OCI-LY1 (cell line): Measurements from ENCODE around the gene ZNF222.

Experiments used
- H2AFZ ChIP-seq: fragments of 200-600 bp; sonication (generic), shearing (Covaris generic); 2 replicates; pipeline ENCODE4 v1.6.0; 2014; ENCODE audit warnings: antibody characterized with exemption, mild to moderate bottlenecking, low read length
- H3F3A ChIP-seq: fragments of 200-600 bp; sonication (generic), shearing (Covaris generic); 2 replicates; pipeline ENCODE4 v1.6.0; 2014; ENCODE audit warnings: mild to moderate bottlenecking, antibody characterized with exemption, low read length, moderate library complexity; ENCODE audit not compliant: insufficient read depth
- H3K27ac ChIP-seq: fragments of 200-600 bp; sonication (generic); 2 replicates; pipeline ENCODE4 v1.5.1; 2014; ENCODE audit warnings: low read length, mixed run types, mild to moderate bottlenecking, low read depth; ENCODE audit not compliant: poor library complexity, severe bottlenecking
- H3K27me3 ChIP-seq: fragments of 200-600 bp; sonication (generic); 2 replicates; pipeline ENCODE4 v1.6.0; 2014; ENCODE audit warnings: antibody characterized with exemption, mild to moderate bottlenecking, low read length, moderate library complexity; ENCODE audit not compliant: insufficient read depth
- H3K36me3 ChIP-seq: fragments of 200-600 bp; sonication (generic); 2 replicates; pipeline ENCODE4 v1.6.1; 2014; ENCODE audit warnings: mild to moderate bottlenecking, antibody characterized with exemption, low read length, moderate library complexity, mixed read lengths; ENCODE audit not compliant: insufficient read depth
- H3K4me1 ChIP-seq: fragments of 200-600 bp; sonication (generic); 2 replicates; pipeline ENCODE4 v1.5.1; 2014; ENCODE audit warnings: mild to moderate bottlenecking, low read length, moderate library complexity; ENCODE audit not compliant: insufficient read depth, severe bottlenecking
- H3K4me2 ChIP-seq: fragments of 200-600 bp; sonication (generic), shearing (Covaris generic); 2 replicates; pipeline ENCODE4 v1.6.1; 2014; ENCODE audit warnings: low read length
- H3K4me3 ChIP-seq: fragments of 200-600 bp; sonication (generic); 2 replicates; pipeline ENCODE4 v1.5.1; 2014; ENCODE audit warnings: low read length, low read depth, mild to moderate bottlenecking, mixed read lengths; ENCODE audit not compliant: poor library complexity, severe bottlenecking
- H3K79me2 ChIP-seq: fragments of 200-600 bp; shearing (Covaris generic); 2 replicates; pipeline ENCODE4 v1.6.1; 2016; ENCODE audit warnings: mixed run types, low read length, mixed read lengths; ENCODE audit not compliant: insufficient read depth
- H3K9ac ChIP-seq: fragments of 200-600 bp; sonication (generic), shearing (Covaris generic); 2 replicates; pipeline ENCODE4 v1.6.1; 2014; ENCODE audit warnings: mild to moderate bottlenecking, low read length, mixed read lengths
- H3K9me2 ChIP-seq: fragments of 200-600 bp; sonication (generic), shearing (Covaris generic); 2 replicates; pipeline ENCODE4 v1.6.1; 2014; ENCODE audit warnings: low read depth, mild to moderate bottlenecking, low read length, mixed read lengths
- H3K9me3 ChIP-seq: fragments of 200-600 bp; shearing (Covaris generic); 2 replicates; pipeline ENCODE4 v1.6.1; 2014; ENCODE audit warnings: low read length, mixed read lengths
- H4K20me1 ChIP-seq: fragments of 200-600 bp; sonication (generic), shearing (Covaris generic); 2 replicates; pipeline ENCODE4 v1.6.0; 2016; ENCODE audit warnings: mild to moderate bottlenecking, low read length; ENCODE audit not compliant: insufficient read depth
- CTCF ChIP-seq: fragments of 200-600 bp; sonication (generic), shearing (Covaris generic); IDR thresholded peaks from 2 replicates; pipeline ENCODE4 v1.5.1; 2017; ENCODE audit warnings: mild to moderate bottlenecking, antibody characterized with exemption, low read length, moderate library complexity, mixed read lengths
- EZH2 ChIP-seq: fragments of 200-600 bp; sonication (generic), shearing (Covaris generic); IDR thresholded peaks from 2 replicates; pipeline ENCODE4 v1.8.0; 2017; ENCODE audit warnings: borderline replicate concordance, mixed run types, mild to moderate bottlenecking, antibody characterized with exemption, low read length, moderate library complexity, mixed read lengths

The ZNF222 gene

GRCh38 chr19:44005973-44006372 lies 19.2 kb upstream of the ZNF222 start:
- Histone ChIP-seq H3K9me3 (peaks cover 17% of the 10 kb centered on the region; the same call in 1 of the 2 replicates), H3F3A (no peaks in the 10 kb centered on the region), H3K79me2 (no peaks in the 10 kb centered on the region), H4K20me1 (no peaks in the 10 kb centered on the region), H3K9ac (no peak overlapping the region), H3K4me3 (no peak overlapping the region), H3K4me1 (peaks cover 11% of the 10 kb centered on the region), H3K9me2 (no peaks in the 10 kb centered on the region), H3K36me3 (peaks cover 37% of the 10 kb centered on the region), H3K4me2 (no peak overlapping the region), H3K27ac (no peak overlapping the region), H2AFZ (no peak overlapping the region), H3K27me3 (no peaks in the 10 kb centered on the region)
- no peak for TF ChIP-seq EZH2
- TF ChIP-seq CTCF, result no peak

GRCh38 chr19:44007473-44007872 lies 17.7 kb upstream of the ZNF222 start:
- Histone ChIP-seq H3K9me2 (no peaks in the 10 kb centered on the region; the same call in 1 of the 2 replicates), H3K79me2 (no peaks in the 10 kb centered on the region), H3K4me2 (no peak overlapping the region), H3K4me3 (no peak overlapping the region), H3K9me3 (peaks cover 21% of the 10 kb centered on the region; the same call in 1 of the 2 replicates), H3K27me3 (no peaks in the 10 kb centered on the region), H2AFZ (no peak overlapping the region), H3K36me3 (peaks cover 46% of the 10 kb centered on the region), H3K9ac (no peak overlapping the region), H3K4me1 (peaks cover 7% of the 10 kb centered on the region), H4K20me1 (no peaks in the 10 kb centered on the region), H3F3A (no peaks in the 10 kb centered on the region), H3K27ac (no peak overlapping the region)
- TF ChIP-seq CTCF, result no peak
- TF ChIP-seq EZH2, result no peak

GRCh38 chr19:44010468-44010867 lies 14.7 kb upstream of the ZNF222 start:
- H3F3A ChIP-seq, result no peaks in the 10 kb centered on the region
- no peak overlapping the region for H3K4me2 ChIP-seq
- H3K9ac ChIP-seq, result no peak overlapping the region
- no peak overlapping the region for H3K27ac ChIP-seq
- no peak overlapping the region for H2AFZ ChIP-seq
- no peak overlapping the region for H3K4me3 ChIP-seq
- no peaks in the 10 kb centered on the region for H3K79me2 ChIP-seq
- no peaks in the 10 kb centered on the region for H3K27me3 ChIP-seq
- TF ChIP-seq CTCF, result no peak
- H3K36me3 ChIP-seq, result peaks cover 46% of the 10 kb centered on the region
- peaks cover 24% of the 10 kb centered on the region; the same call in 1 of the 2 replicates for H3K9me3 ChIP-seq
- no peaks in the 10 kb centered on the region for H4K20me1 ChIP-seq
- no peaks in the 10 kb centered on the region for H3K4me1 ChIP-seq
- no peaks in the 10 kb centered on the region; the same call in 1 of the 2 replicates for H3K9me2 ChIP-seq
